Activated gamma-delta T cell treated with Interleukin-2 at 50 U/mL for 16 hours (primary cell): ENCODE results near the gene FTCD.
"Not testable (repeated sequence)": the region's sequence is repeated elsewhere in the genome, so short reads cannot be mapped to it uniquely, and the experiment has no call there.

Source experiments
- DNase-seq: peaks from one replicate; pipeline ENCODE4 v3.0.0-alpha.2; 2020

FTCD gene, protein sequence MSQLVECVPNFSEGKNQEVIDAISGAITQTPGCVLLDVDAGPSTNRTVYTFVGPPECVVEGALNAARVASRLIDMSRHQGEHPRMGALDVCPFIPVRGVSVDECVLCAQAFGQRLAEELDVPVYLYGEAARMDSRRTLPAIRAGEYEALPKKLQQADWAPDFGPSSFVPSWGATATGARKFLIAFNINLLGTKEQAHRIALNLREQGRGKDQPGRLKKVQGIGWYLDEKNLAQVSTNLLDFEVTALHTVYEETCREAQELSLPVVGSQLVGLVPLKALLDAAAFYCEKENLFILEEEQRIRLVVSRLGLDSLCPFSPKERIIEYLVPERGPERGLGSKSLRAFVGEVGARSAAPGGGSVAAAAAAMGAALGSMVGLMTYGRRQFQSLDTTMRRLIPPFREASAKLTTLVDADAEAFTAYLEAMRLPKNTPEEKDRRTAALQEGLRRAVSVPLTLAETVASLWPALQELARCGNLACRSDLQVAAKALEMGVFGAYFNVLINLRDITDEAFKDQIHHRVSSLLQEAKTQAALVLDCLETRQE

DNA sequence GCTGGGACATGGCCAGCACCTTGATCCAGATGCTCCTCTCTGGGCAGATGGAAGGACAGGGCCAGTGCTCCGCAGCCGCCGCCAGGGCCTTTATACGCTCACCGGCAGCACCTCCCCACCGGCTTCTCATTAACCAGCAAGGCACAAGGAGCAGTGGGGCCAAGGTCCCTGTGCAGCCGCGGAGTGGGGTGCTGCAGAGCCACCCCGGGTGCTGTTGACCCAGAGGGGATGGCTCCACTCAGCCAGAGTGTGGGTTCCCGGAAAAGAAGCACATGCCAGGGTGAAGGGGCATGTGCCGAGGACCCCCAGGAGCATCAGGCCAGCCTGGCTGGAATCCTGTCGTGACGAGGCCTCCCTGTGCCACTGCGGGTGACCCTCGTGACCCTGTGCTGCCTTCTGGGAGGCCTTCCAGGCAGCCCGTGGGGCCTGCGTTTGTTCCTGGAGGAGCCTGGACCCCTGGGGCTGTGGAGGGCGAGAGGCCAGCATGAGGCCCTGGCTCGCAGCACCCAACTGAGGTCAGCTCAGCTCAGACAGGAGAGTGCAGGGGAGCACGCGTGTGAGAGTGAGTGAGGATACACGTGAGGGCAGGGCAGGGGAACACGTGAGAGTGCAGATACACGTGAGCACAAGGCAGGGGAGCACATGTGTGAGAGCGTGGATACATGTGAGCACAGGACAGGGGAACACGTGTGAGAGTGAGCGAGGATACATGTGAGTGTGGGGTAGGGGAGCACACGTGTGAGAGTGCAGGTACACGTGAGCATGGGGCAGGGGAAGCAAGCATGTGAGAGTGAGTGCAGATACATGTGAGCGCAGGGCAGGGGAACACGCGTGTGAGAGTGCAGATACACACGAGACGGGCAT, at the start of gene FTCD:
Gene FTCD, minus strand, starts transcription at position 66 of the 864 bp plus-strand sequence. Its CDS starts 56 bp downstream, at position 10.
- no peak for DNase-seq

- no peak for DNase-seq
These were observed 49.8 kb upstream of the FTCD start for GRCh38 chr21:46205166-46205565.

DNA sequence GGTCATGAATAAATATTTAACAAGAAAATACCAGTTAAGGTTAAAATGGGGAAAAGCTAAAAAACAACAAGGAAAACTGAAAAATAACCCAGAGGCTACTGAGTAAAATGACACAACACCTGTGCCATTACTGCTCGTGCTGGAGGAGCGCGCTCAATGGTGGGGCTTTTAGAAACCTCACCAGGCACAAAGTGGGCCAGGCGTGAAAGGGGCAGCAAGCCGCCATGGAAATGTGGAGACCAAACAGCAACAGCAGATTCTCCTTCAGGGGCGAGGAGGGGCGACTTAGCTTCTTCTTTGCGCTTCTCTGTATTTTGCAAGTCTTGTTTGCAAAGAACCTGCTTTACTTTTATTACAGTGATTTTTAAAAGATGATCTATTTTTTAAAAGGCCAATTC, 47.8 kb upstream of the FTCD start:
- no peak for DNase-seq

- no peak for DNase-seq
These were observed 47.3 kb upstream of the FTCD start for GRCh38 chr21:46202592-46203202.

- DNase-seq, result not testable (repeated sequence)
These were observed 45.8 kb upstream of the FTCD start for GRCh38 chr21:46200877-46201803.

- DNase-seq, result no peak
These were observed 44.3 kb upstream of the FTCD start for GRCh38 chr21:46199436-46200373.

DNA sequence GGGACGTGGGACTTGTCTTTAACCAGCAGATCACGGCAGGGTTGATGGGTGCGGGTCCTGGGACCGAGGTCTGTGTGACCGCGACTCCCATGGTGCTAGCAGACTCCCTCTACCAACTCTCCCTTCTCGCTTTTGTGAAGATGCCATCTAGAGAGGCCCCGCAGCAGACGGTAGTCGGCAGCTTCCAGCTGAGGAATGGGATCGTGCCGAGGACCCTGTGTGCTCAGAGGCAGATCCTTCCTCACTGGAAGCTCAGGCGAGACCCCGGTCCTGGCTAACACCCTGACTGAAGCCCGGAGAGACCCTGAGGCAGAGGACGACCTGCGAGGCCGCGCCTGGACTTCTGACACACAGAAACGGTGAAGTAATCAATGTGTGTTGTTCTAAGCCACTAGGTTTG, 41.4 kb upstream of the FTCD start:
- DNase-seq, result no peak

DNA sequence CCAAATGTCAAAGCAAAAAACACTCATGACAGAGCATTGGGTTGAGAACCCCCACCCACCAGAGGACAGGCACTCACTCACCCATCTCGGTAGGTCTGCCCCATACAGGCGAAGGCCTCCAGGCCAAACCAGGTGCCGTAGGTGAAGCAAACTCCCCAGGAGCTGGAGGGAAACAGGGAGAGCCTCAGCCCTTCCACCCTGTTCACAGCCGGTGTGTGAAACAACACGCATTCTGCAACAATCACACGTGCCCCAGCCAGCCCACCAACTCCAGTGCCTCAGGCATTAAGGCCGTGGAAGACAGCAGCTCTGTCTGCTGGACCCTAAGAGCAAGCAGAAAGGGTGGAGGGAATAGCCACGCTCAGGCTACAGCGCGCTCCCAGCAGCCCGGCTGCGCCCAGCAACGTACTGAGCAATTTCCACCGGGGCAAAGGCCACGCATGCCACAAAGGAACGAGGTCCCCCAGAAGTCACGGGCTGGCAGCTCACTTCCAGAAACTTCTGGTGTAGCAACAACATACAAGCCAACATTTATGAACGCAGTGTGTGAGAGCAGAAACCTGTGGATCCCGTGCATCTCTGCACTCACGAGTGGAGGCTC, 40.3 kb upstream of the FTCD start:
- no peak for DNase-seq

DNA sequence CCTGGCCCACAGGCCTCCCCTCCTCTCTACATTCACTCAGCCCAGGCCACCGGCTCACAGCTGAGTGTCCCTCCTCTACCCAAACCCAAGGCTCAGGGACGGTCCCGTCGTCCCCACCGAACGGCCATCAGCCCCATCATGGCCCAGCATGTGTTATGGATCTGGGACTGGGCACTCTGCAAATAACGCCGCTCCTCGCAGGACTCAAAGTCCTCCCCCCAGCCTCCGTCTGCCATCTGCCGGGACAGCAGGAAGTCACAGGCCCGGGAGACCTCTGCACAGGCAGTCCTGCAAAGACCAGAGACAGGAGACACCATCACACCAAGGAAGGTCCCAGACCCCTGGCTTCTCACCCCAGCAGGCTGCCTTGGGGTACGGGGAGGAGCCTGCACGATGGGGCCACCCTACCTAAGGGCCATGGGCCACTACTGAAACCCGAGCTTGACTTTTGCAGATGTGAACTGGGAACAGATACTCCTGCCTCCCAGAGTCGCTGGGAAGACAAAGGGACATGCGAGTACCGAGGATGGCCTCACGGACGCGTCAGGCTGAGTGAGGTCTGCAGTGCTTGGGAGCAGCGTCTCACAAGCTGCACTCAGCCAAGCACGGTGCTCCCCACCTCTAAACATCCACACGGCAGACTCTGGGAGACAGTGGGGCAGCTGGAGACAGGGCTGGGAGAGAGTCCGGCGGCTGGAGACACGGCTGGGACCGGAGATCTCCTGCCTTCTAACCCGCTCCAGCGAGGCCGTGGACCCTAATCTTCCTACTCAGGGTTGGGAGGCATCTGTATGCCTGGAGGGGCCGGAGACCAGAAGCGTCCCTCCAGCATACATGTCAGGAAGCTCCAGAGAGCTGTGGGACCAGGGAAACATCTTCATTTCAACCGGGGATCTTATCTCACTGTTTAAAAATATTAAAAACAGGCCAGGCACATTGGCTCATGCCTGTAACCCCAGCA, 39.3 kb upstream of the FTCD start:
- DNase-seq, result no peak

- DNase-seq, result no peak
These were observed 38.5 kb upstream of the FTCD start for GRCh38 chr21:46193829-46194373.

DNA sequence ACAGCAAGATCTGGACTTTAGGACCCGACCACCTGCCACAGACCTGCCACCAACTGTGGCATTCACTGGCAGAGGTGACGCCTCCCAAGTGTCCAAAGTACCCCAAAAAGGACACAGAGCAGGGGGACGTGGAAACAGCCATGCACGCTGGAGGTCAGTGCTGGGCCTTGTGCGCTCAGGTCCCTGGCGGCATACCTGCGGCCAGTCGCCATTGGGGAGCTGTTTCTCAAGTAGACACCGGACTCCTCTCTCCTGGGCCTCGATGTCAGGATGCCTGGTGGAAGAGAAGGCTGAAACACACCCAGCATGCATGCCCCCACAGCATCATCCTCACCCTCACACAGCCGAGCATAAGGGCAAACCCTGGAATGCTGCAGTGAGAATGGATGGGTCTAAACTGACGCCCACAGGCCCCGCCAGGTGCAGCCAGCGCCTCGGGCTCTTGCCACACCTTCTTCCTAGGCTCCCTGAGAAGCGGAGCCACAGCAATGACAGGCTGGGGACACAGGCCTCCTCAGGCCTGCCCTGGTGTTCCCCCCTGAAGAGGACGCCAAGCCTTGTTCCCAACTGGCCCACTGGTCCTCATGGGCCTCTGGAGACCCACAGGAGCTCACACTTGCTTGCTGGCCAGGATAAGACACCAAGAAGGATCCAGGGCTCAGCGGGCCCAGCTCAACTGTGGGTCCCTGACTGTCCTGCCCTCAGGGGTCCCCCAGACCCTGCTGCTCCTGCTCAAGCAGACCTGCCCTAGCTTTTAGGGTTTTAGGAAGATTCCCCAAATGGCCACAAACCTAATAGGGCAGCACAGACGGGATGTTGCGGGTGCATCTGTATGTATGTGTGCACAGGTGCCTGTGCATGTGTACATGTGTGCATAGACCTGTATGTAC, 36.6 kb upstream of the FTCD start:
- DNase-seq, result no peak

GRCh38 chr21:46191257-46191685, 35.9 kb upstream of the FTCD start:
- no peak for DNase-seq

GRCh38 chr21:46190491-46191131, 35.2 kb upstream of the FTCD start:
- DNase-seq, result no peak

GRCh38 chr21:46189959-46190490, 34.6 kb upstream of the FTCD start:
- no peak for DNase-seq

DNA sequence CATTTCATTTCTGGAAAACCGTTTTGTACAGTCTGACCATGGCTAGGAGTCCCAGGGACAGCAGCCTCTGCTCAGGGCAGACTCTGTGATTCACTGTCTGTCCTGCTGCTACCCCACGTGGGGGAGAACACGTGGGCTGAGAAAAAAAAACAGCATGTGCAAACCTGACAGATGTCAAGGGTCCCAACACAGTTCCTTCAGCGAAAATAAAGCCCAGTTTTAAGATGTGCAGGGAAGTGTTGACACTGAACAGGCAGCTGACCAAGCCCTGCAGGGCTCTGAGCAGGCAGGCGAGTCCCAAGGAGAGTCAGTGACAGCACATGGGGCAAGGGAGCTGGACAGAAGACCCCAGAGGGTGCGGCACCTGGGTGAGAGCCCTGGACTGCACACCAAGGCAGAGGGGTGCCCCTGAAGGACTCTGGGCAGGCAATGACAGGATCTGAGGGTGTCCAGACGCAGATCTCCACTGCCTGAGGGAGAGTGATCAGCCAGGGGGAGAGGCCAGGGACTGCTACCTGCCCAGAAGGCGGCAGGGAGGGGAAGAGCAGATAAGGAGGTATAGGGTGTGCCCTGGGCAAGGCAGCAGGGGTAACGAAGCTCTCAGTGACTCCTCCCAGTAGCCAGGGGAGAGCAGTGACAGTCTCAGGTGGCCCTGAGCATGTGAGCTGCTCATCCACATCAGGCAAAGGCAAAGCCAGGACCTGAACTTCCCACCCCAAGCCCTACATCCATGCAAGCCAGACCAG, 34.0 kb upstream of the FTCD start:
- DNase-seq, result no peak
